Cortex of kidney (tissue), 1 donor: Measurements from ENCODE around the gene SPNS1.

Experiments used
- DNase-seq: peaks from one replicate; lab custom pipeline; 2025; lab: John Stamatoyannopoulos, UW

Gene SPNS1

GRCh38 chr16:29029168-29029994 lies 54.8 kb downstream of the SPNS1 start:
- DNase-seq = no peak

GRCh38 chr16:29030086-29030840 lies 55.7 kb downstream of the SPNS1 start:
- no peak for DNase-seq
